ENCODE data around the gene ADGRG3.

GRCh38 chr16:57633383-57634064 lies 34.6 kb upstream of the ADGRG3 start:
- TF ChIP-seq CTCF (IDR thresholded peaks at IDR 0.05) (no peak), EZH2 (IDR thresholded peaks at IDR 0.05) (no peak)
